Measurements from ENCODE around the gene FREM3.

GRCh38 chr4:143728166-143728565 lies 27.7 kb upstream of the FREM3 start:
- no peak for TF ChIP-seq POLR2A (IDR thresholded peaks at IDR 0.05)
- TF ChIP-seq CTCF (IDR thresholded peaks at IDR 0.05): no peak
